GM10248 (cell line): ENCODE data around the gene AGXT2.
A peak's percentile ranks its signal among the peaks of the same experiment; 100 is the strongest.
"Not testable (repeated sequence)": the region's sequence is repeated elsewhere in the genome, so short reads cannot be mapped to it uniquely, and the experiment has no call there.

Experiments
- CTCF ChIA-PET: fragments of 300-600 bp; sonication (Branson Sonifier 250); formaldehyde crosslinking; extraction: SDS; loops from one replicate; lab custom pipeline; 2021; ENCODE audit warnings: antibody characterized with exemption; lab: Yijun Ruan, JAX
- POLR2A ChIA-PET: fragments of 350-650 bp; sonication (Branson Sonifier 250); formaldehyde crosslinking; extraction: SDS; loops from one replicate; lab custom pipeline; 2020; ENCODE audit warnings: antibody characterized with exemption; lab: Yijun Ruan, JAX
- DNase-seq: peaks from one replicate; pipeline ENCODE4 v3.0.0; 2012; ENCODE audit errors: extremely low spot score
- CTCF ChIP-seq: IDR thresholded peaks from 2 replicates; pipeline ENCODE4 v1.5.1; 2012; ENCODE audit warnings: mild to moderate bottlenecking, low read depth; ENCODE audit errors: extremely low read depth, missing control alignments, control extremely low read depth

Gene AGXT2

DNA sequence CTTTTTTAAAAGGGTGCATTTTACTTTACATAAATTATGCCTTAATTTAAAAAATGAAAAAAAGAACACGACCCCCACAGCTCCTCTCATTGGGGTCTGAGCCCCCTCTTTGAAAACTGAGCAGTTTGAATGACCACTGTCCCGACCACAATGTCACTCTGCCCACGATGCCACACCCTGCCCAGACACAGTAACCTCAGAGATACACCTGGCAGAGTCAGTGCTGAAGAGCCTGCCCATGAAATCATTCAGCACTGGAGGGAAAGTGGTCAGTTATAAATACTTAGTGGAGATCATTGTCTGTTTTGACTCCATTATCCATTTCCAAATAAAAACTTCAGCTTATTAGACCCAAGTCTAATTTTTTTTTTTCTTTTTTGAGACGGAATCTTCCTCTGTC, 69.1 kb downstream of the AGXT2 start:
- no peak for DNase-seq
- CTCF ChIA-PET: interaction anchor here (2.1 to 2.2 kb wide), 2 partner anchors 23 to 25 kb away, joined by 5 to 15 read pairs; no protein-coding TSS in a partner anchor
- no peak for TF ChIP-seq CTCF
- POLR2A ChIA-PET: no interaction called here

- DNase-seq: peak; percentile 29
- ChIA-PET CTCF (interaction anchor here (0.8 to 2.2 kb wide), 6 partner anchors 10 to 53 kb away, joined by 3 to 15 read pairs (median 4); no protein-coding TSS in a partner anchor), POLR2A (no interaction called here)
- no peak for TF ChIP-seq CTCF
These were observed 69.7 kb downstream of the AGXT2 start for GRCh38 chr5:34977934-34978613.

GRCh38 chr5:34976347-34976746, 71.4 kb downstream of the AGXT2 start:
- CTCF ChIA-PET: interaction anchor here (1.9 to 2.2 kb wide), 2 partner anchors 27 kb away, joined by 6 to 15 read pairs; no protein-coding TSS in a partner anchor
- no peak for DNase-seq
- TF ChIP-seq CTCF: no peak
- POLR2A ChIA-PET: no interaction called here

GRCh38 chr5:34971655-34972054, 76.1 kb downstream of the AGXT2 start:
- DNase-seq, CTCF ChIA-PET: not testable (repeated sequence)
- POLR2A ChIA-PET: interaction anchor here (0.5 kb wide), 1 partner anchor 24 kb away, joined by 3 read pairs; no protein-coding TSS in a partner anchor

GRCh38 chr5:34970552-34970951, 77.2 kb downstream of the AGXT2 start:
- ChIA-PET CTCF (interaction anchor here (2.4 kb wide), 1 partner anchor 33 kb away, joined by 9 read pairs; no protein-coding TSS in a partner anchor), POLR2A (no interaction called here)

DNA sequence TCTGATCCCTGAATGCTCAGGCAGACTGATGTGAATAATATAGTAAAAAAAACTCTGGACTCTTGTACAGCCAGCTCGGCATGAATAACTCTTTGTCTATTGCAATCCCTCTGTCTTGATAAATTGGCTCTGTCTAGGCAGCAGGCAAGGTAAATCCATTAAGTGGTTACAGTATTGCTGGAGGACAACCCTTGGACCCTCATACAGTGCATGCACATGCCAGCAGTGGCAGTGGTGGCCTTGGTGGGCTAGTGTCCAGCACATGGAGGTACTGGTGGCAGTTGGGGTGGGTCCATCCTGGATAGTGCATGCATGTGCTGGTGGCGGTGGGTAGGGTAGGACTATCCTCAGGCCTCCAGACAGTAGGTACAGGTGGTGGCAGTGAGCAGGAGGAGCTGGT, 79.5 kb downstream of the AGXT2 start:
- CTCF ChIA-PET: interaction anchor here (0.8 to 2.4 kb wide), 6 partner anchors 8 to 483 kb away, joined by 3 to 13 read pairs (median 4); no protein-coding TSS in a partner anchor
- POLR2A ChIA-PET: interaction anchor here (0.6 kb wide), 1 partner anchor 265 kb away, joined by 3 read pairs; no protein-coding TSS in a partner anchor
- DNase-seq: no peak

More at GRCh38 chr5:34970552-34970951, 77.2 kb downstream of the AGXT2 start:
- no peak for DNase-seq
- no peak for TF ChIP-seq CTCF

More for the DNA sequence above, 79.5 kb downstream of the AGXT2 start:
- TF ChIP-seq CTCF: no peak
